GM12873 (cell line): ENCODE measurements around the gene NKTR.

Experiments used
- CTCF ChIP-seq: IDR thresholded peaks from 2 replicates; pipeline ENCODE4 v1.5.1; 2012; ENCODE audit warnings: low read depth, mild to moderate bottlenecking, moderate library complexity, low read length, control low read depth; ENCODE audit not compliant: insufficient read depth; ENCODE audit errors: missing control alignments

The NKTR gene

GRCh38 chr3:42640129-42640528 is 39.6 kb downstream of the NKTR start:
- TF ChIP-seq CTCF: no peak

GRCh38 chr3:42640771-42641370 is 40.4 kb downstream of the NKTR start:
- no peak for TF ChIP-seq CTCF

GRCh38 chr3:42647821-42648459 is 47.5 kb downstream of the NKTR start:
- no peak for TF ChIP-seq CTCF

GRCh38 chr3:42649006-42649405 is 48.5 kb downstream of the NKTR start:
- TF ChIP-seq CTCF: no peak

- TF ChIP-seq CTCF: no peak
Measured at GRCh38 chr3:42649783-42650182, 49.3 kb downstream of the NKTR start.

GRCh38 chr3:42651248-42652091 is 51.0 kb downstream of the NKTR start:
- TF ChIP-seq CTCF: no peak

- TF ChIP-seq CTCF: no peak
Measured at GRCh38 chr3:42652251-42652610, 51.7 kb downstream of the NKTR start.
